DND-41 (cell line): ENCODE measurements around the gene NFIA.

Source experiments
- ATAC-seq: fragments of 200-7000 bp; cut with Tn5 transposase; 3 replicates; pipeline ENCODE4 v1.9.1; 2021; ENCODE audit warnings: low read depth; ENCODE audit not compliant: insufficient read depth
- DNase-seq: peaks from one replicate; pipeline ENCODE4 v3.0.0-alpha.2; 2020
- H2AFZ ChIP-seq: 2 replicates; pipeline ENCODE4 v1.6.0; 2012; ENCODE audit warnings: low read depth, low read length
- H3K27ac ChIP-seq: 2 replicates; pipeline ENCODE4 v1.5.1; 2012; ENCODE audit warnings: low read length, inconsistent platforms
- H3K27me3 ChIP-seq: fragments of 200-600 bp; sonication (generic); 2 replicates; pipeline ENCODE4 v1.6.0; 2012; ENCODE audit warnings: low read length, mild to moderate bottlenecking, inconsistent platforms; ENCODE audit not compliant: insufficient read depth, poor library complexity
- H3K36me3 ChIP-seq: 2 replicates; pipeline ENCODE4 v1.5.1; 2012; ENCODE audit warnings: low read length, inconsistent platforms; ENCODE audit not compliant: insufficient read depth
- H3K4me1 ChIP-seq: 2 replicates; pipeline ENCODE4 v1.5.1; 2012; ENCODE audit warnings: mild to moderate bottlenecking, low read length; ENCODE audit not compliant: insufficient read depth
- H3K4me2 ChIP-seq: 2 replicates; pipeline ENCODE4 v1.6.0; 2012; ENCODE audit warnings: mild to moderate bottlenecking, moderate library complexity, low read length, inconsistent platforms; ENCODE audit not compliant: insufficient read depth
- H3K4me3 ChIP-seq, 2 experiments: fragments of 200-600 bp in 1 of 2; shearing (Covaris generic) in 1 of 2; 2 replicates each; pipeline ENCODE4 v1.5.1; 2012 to 2016; ENCODE audit warnings: inconsistent platforms in 2 of 2, low read length in 2 of 2, mild to moderate bottlenecking in 2 of 2, low read depth in 1 of 2, moderate library complexity in 1 of 2
- H3K79me2 ChIP-seq: 2 replicates; pipeline ENCODE4 v1.6.0; 2012; ENCODE audit warnings: low read length, inconsistent platforms; ENCODE audit not compliant: insufficient read depth
- H3K9ac ChIP-seq: 2 replicates; pipeline ENCODE4 v1.6.0; 2012; ENCODE audit warnings: low read depth, mild to moderate bottlenecking, inconsistent platforms, low read length, moderate library complexity
- H3K9me3 ChIP-seq: 2 replicates; pipeline ENCODE4 v1.5.1; 2012; ENCODE audit warnings: low read length, moderate library complexity, mild to moderate bottlenecking, inconsistent platforms; ENCODE audit not compliant: insufficient read depth, severe bottlenecking
- H4K20me1 ChIP-seq: 2 replicates; pipeline ENCODE4 v1.6.0; 2012; ENCODE audit warnings: low read length; ENCODE audit not compliant: insufficient read depth
- EZH2 ChIP-seq: IDR thresholded peaks from 3 replicates; pipeline ENCODE4 v1.6.1; 2012; ENCODE audit warnings: borderline replicate concordance, low read depth, mild to moderate bottlenecking, moderate library complexity, low read length, inconsistent platforms; ENCODE audit not compliant: severe bottlenecking
- TF ChIP-seq, protein P1 (sequence below): IDR thresholded peaks from 2 replicates; pipeline ENCODE4 v1.5.1; 2012; ENCODE audit warnings: borderline replicate concordance, low read length, moderate library complexity, mild to moderate bottlenecking; ENCODE audit not compliant: poor library complexity, severe bottlenecking; ENCODE audit errors: extremely low read depth

NFIA gene

DNA sequence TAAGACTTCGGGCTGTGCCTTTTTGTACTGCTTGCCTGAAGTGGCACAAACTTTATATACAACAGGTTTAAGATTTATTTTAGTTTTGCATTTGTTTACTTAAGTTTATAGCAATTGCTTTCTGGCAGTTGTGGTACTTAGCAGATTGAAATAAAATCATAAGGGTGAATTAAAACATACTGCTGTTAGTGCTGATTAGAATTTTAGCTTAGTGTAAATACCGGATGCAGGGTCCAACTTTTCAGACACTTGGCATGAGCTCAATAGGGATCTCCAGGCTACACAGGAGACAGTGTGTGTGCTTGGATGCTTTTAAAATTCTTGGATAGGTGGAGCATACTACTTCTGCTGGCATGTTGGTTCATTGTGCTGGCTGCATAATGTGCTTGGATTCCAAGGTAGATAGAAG is 159.6 kb downstream of the NFIA start:
- ATAC-seq (no peak), DNase-seq (no peak)
- Histone ChIP-seq H2AFZ (no peak overlapping the region), H3K9ac (no peak overlapping the region), H3K4me3 (no peak overlapping the region), H4K20me1 (no peaks in the 10 kb centered on the region), H3K27me3 (no peaks in the 10 kb centered on the region), H3K27ac (no peak overlapping the region), H3K36me3 (no peaks in the 10 kb centered on the region), H3K79me2 (no peaks in the 10 kb centered on the region), H3K4me2 (no peak overlapping the region), H3K4me1 (no peaks in the 10 kb centered on the region), H3K9me3 (no peaks in the 10 kb centered on the region)
- no peak for TF ChIP-seq EZH2
- TF ChIP-seq, protein P1, sequence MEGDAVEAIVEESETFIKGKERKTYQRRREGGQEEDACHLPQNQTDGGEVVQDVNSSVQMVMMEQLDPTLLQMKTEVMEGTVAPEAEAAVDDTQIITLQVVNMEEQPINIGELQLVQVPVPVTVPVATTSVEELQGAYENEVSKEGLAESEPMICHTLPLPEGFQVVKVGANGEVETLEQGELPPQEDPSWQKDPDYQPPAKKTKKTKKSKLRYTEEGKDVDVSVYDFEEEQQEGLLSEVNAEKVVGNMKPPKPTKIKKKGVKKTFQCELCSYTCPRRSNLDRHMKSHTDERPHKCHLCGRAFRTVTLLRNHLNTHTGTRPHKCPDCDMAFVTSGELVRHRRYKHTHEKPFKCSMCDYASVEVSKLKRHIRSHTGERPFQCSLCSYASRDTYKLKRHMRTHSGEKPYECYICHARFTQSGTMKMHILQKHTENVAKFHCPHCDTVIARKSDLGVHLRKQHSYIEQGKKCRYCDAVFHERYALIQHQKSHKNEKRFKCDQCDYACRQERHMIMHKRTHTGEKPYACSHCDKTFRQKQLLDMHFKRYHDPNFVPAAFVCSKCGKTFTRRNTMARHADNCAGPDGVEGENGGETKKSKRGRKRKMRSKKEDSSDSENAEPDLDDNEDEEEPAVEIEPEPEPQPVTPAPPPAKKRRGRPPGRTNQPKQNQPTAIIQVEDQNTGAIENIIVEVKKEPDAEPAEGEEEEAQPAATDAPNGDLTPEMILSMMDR = no peak

DNA sequence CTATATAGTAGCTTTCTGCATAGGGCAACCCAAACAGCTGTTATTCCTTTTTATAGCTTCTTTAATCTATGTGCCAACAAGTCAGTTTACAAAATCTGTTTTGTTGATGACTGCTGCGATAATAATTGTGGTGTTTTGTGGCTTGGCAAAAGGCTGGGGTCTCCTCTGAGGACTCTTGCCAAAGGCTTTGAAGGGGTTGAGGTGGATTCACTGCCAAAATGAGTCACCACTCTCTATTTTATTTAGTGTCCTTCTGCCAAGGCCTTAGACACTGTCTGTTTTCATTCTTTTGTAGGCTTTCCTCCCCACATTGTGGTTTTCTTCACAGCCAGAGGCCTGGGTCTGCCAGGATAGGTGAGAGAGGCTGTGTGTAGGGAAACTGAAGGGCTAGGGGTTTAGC is 161.8 kb downstream of the NFIA start:
- TF ChIP-seq, protein P1 = no peak
- TF ChIP-seq EZH2 = no peak
- Histone ChIP-seq H3K9me3 (no peaks in the 10 kb centered on the region), H2AFZ (no peak overlapping the region), H3K4me2 (no peak overlapping the region), H3K4me1 (no peaks in the 10 kb centered on the region), H3K79me2 (no peaks in the 10 kb centered on the region), H3K27ac (no peak overlapping the region), H3K4me3 (no peak overlapping the region), H4K20me1 (no peaks in the 10 kb centered on the region), H3K9ac (no peak overlapping the region), H3K36me3 (no peaks in the 10 kb centered on the region), H3K27me3 (no peaks in the 10 kb centered on the region)
- DNase-seq = no peak
- no peak for ATAC-seq

DNA sequence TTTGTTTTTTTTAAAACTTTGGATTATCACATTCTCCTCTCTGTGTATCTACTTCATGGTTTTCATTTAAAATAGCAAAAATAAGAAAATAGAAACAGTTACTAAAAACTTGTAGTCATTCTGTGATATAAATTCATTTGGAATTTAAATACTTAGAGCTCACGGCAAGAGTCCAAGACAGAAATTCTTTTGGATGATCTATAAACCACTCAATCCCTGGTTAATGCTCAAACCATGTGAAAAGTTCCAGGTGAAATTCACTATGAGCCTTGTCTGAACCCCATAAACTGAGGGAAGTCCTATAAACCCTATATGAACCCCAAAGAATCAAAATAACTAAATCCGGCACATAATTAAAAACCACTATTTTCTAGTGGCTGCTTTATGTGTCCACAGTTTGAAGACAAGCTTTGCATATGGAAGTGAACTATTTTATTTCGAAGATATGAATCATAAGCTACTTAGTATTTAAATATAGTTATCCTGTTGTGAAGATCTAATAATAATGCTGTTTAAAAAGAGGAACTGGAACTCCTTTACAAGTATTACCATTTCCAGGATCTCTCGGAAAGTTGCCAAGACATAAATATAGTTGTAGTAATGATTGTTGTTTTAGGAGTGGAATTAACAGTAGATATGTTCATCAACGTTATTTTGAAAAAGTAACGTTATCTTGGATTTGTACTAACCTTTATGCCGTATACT is 163.5 kb downstream of the NFIA start:
- no peak overlapping the region for H3K4me3 ChIP-seq
- H3K9ac ChIP-seq = no peak overlapping the region
- H3K27me3 ChIP-seq = no peaks in the 10 kb centered on the region
- no peak for ATAC-seq
- no peaks in the 10 kb centered on the region for H3K4me1 ChIP-seq
- H3K27ac ChIP-seq = no peak overlapping the region
- no peak overlapping the region for H2AFZ ChIP-seq
- H3K4me2 ChIP-seq = no peak overlapping the region
- no peaks in the 10 kb centered on the region for H4K20me1 ChIP-seq
- no peak for DNase-seq
- TF ChIP-seq, protein P1 = no peak
- no peak for TF ChIP-seq EZH2
- no peaks in the 10 kb centered on the region for H3K79me2 ChIP-seq
- no peaks in the 10 kb centered on the region for H3K36me3 ChIP-seq
- no peaks in the 10 kb centered on the region for H3K9me3 ChIP-seq
